ENCODE measurements around the gene TMEM202.

DNA sequence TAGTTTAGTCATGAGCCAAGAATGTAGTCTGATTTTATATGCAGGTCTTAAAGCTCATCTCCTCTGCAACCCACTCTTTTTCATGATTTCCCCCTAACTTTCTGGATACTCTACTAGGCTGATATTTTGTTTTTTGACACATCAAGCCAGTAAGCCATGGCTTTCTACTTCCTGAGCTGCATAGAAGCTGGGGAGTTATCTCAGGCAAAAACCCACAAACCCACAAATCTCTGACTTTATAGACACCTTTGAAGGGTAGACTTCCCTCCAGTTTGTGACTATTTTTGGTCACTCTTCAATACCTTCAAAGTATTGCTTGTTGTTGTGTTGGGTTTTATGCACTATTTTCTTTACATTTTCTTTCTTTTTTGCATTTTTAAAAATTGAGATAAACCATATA, 28.6 kb downstream of the TMEM202 start:
- TF ChIP-seq, protein P1, sequence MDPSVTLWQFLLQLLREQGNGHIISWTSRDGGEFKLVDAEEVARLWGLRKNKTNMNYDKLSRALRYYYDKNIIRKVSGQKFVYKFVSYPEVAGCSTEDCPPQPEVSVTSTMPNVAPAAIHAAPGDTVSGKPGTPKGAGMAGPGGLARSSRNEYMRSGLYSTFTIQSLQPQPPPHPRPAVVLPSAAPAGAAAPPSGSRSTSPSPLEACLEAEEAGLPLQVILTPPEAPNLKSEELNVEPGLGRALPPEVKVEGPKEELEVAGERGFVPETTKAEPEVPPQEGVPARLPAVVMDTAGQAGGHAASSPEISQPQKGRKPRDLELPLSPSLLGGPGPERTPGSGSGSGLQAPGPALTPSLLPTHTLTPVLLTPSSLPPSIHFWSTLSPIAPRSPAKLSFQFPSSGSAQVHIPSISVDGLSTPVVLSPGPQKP (IDR thresholded peaks at IDR 0.05; ENCODE audit: low read depth, low read length) = no peak
- TF ChIP-seq EP300 (IDR thresholded peaks at IDR 0.05) = no peak
- no peak for TF ChIP-seq ZNF302 (CRISPR knock-in tag; IDR thresholded peaks at IDR 0.05)
- TF ChIP-seq, protein P2, sequence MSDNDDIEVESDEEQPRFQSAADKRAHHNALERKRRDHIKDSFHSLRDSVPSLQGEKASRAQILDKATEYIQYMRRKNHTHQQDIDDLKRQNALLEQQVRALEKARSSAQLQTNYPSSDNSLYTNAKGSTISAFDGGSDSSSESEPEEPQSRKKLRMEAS (IDR thresholded peaks at IDR 0.05) = no peak
- TF ChIP-seq, protein P3, sequence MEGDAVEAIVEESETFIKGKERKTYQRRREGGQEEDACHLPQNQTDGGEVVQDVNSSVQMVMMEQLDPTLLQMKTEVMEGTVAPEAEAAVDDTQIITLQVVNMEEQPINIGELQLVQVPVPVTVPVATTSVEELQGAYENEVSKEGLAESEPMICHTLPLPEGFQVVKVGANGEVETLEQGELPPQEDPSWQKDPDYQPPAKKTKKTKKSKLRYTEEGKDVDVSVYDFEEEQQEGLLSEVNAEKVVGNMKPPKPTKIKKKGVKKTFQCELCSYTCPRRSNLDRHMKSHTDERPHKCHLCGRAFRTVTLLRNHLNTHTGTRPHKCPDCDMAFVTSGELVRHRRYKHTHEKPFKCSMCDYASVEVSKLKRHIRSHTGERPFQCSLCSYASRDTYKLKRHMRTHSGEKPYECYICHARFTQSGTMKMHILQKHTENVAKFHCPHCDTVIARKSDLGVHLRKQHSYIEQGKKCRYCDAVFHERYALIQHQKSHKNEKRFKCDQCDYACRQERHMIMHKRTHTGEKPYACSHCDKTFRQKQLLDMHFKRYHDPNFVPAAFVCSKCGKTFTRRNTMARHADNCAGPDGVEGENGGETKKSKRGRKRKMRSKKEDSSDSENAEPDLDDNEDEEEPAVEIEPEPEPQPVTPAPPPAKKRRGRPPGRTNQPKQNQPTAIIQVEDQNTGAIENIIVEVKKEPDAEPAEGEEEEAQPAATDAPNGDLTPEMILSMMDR (IDR thresholded peaks at IDR 0.05) = no peak
- TF ChIP-seq NPAS2 (CRISPR knock-in tag; IDR thresholded peaks at IDR 0.05; ENCODE audit: borderline replicate concordance) = no peak
- TF ChIP-seq, protein P4, sequence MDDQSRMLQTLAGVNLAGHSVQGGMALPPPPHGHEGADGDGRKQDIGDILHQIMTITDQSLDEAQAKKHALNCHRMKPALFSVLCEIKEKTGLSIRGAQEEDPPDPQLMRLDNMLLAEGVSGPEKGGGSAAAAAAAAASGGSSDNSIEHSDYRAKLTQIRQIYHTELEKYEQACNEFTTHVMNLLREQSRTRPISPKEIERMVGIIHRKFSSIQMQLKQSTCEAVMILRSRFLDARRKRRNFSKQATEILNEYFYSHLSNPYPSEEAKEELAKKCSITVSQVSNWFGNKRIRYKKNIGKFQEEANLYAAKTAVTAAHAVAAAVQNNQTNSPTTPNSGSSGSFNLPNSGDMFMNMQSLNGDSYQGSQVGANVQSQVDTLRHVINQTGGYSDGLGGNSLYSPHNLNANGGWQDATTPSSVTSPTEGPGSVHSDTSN (IDR thresholded peaks at IDR 0.05) = no peak
- TF ChIP-seq, protein P5, sequence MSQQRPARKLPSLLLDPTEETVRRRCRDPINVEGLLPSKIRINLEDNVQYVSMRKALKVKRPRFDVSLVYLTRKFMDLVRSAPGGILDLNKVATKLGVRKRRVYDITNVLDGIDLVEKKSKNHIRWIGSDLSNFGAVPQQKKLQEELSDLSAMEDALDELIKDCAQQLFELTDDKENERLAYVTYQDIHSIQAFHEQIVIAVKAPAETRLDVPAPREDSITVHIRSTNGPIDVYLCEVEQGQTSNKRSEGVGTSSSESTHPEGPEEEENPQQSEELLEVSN (IDR thresholded peaks at IDR 0.05; ENCODE audit: borderline replicate concordance, low read depth) = no peak
- TF ChIP-seq SMC3 (IDR thresholded peaks at IDR 0.05) = no peak
- no peak for TF ChIP-seq POLR2A (IDR thresholded peaks at IDR 0.05; ENCODE audit: low read length)

All from A549 (cell line).